Nephron progenitor cell (in vitro differentiated cells): Measurements from ENCODE around the gene NRAP.

Experiments used
- DNase-seq: peaks from one replicate; pipeline ENCODE4 v3.0.0; 2021
- H3K27ac Mint-ChIP-seq: 2 replicates; pipeline ENCODE4 v1.8.0; 2021; ENCODE audit warnings: mild to moderate bottlenecking, moderate library complexity, mixed read lengths
- H3K27me3 Mint-ChIP-seq: 2 replicates; pipeline ENCODE4 v1.8.0; 2021; ENCODE audit warnings: mild to moderate bottlenecking, low read depth, mixed read lengths; ENCODE audit not compliant: poor library complexity
- H3K36me3 Mint-ChIP-seq: 2 replicates; pipeline ENCODE4 v1.8.0; 2021; ENCODE audit warnings: low read depth, mixed read lengths
- H3K4me1 Mint-ChIP-seq: 2 replicates; pipeline ENCODE4 v1.8.0; 2021; ENCODE audit warnings: mixed read lengths
- H3K4me3 Mint-ChIP-seq: 2 replicates; pipeline ENCODE4 v1.8.0; 2021; ENCODE audit warnings: mild to moderate bottlenecking, moderate library complexity, mixed read lengths
- H3K9me3 Mint-ChIP-seq: 2 replicates; pipeline ENCODE4 v1.8.0; 2021; ENCODE audit warnings: mild to moderate bottlenecking, moderate library complexity, mixed read lengths
- TF ChIP-seq, protein P1 (sequence below): fragments of 200-600 bp; sonication (generic); IDR thresholded peaks from 2 replicates; pipeline ENCODE4 v1.5.0; 2021; ENCODE audit warnings: antibody characterized with exemption

NRAP gene

DNA sequence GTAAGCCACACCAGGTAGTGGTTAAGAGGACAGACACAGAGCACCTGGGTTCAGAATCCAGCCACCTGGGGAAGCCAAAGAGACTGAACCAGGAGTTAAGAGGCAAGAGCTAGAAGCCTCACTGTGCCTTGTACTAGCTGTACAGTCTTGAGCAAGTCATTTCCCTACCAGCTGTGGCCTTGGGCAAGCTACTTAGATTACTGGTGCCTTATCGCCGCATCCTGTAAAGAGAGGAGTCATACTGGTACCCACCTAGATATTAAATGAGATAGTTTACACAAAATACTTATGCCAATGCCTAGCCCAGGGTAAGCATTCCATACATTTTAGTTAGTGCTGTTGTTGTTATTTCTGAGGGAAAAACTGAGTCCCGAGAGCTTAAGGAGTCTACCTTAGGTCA lies 63.3 kb downstream of the NRAP start:
- Mint-ChIP-seq H3K4me1 (peaks cover 8% of the 10 kb centered on the region), H3K36me3 (no peaks in the 10 kb centered on the region), H3K4me3 (no peak overlapping the region), H3K27ac (no peak overlapping the region), H3K27me3 (peaks cover 23% of the 10 kb centered on the region), H3K9me3 (no peaks in the 10 kb centered on the region)
- no peak for DNase-seq
- TF ChIP-seq, protein P1, sequence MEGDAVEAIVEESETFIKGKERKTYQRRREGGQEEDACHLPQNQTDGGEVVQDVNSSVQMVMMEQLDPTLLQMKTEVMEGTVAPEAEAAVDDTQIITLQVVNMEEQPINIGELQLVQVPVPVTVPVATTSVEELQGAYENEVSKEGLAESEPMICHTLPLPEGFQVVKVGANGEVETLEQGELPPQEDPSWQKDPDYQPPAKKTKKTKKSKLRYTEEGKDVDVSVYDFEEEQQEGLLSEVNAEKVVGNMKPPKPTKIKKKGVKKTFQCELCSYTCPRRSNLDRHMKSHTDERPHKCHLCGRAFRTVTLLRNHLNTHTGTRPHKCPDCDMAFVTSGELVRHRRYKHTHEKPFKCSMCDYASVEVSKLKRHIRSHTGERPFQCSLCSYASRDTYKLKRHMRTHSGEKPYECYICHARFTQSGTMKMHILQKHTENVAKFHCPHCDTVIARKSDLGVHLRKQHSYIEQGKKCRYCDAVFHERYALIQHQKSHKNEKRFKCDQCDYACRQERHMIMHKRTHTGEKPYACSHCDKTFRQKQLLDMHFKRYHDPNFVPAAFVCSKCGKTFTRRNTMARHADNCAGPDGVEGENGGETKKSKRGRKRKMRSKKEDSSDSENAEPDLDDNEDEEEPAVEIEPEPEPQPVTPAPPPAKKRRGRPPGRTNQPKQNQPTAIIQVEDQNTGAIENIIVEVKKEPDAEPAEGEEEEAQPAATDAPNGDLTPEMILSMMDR: no peak

DNA sequence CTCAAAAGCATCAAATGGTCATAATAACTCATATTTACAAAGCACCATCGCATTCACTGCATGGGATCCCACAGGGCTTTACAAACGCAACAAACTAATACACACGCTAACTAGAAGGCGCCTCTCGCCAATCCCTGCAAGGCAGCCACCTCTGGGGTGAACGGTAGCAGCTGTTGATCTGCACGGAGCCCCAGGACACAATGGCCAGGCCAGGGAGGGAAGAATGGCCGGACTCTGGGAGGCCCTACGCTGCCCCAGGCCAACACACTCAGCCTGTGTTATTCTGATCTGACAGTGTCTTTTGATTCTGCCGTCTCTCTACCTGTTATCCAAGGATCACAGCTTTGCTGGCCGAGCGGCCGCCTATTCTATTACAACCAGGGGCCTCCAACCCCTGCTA lies 69.2 kb downstream of the NRAP start:
- H3K36me3 Mint-ChIP-seq: no peaks in the 10 kb centered on the region
- no peak overlapping the region for H3K27ac Mint-ChIP-seq
- H3K27me3 Mint-ChIP-seq: peaks cover 46% of the 10 kb centered on the region
- TF ChIP-seq, protein P1: no peak
- H3K4me1 Mint-ChIP-seq: peaks cover 3% of the 10 kb centered on the region
- no peaks in the 10 kb centered on the region for H3K9me3 Mint-ChIP-seq
- DNase-seq: no peak
- no peak overlapping the region for H3K4me3 Mint-ChIP-seq

DNA sequence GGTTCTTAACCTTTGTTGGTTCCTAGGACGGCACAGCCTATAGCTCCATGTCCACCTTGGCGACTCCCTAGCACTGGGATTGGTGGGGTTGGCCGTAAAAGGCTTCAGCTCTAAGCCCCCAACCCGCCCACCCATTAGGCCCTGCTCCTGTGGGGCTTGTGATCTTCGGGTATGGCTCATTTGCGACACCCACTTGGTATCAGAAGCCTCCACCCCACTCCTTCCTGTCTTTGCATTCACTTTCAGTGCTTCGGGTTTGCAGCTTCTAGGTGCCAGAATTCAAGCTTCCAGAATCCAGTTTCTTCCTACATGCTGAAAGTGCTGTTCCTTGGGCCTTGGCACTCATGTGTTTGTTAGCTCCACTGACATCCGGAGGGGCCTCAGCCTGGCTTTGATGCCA lies 71.5 kb downstream of the NRAP start:
- H3K36me3 Mint-ChIP-seq: no peaks in the 10 kb centered on the region
- H3K27me3 Mint-ChIP-seq: peaks cover 30% of the 10 kb centered on the region
- H3K27ac Mint-ChIP-seq: no peak overlapping the region
- no peaks in the 10 kb centered on the region for H3K9me3 Mint-ChIP-seq
- no peak overlapping the region for H3K4me3 Mint-ChIP-seq
- TF ChIP-seq, protein P1: no peak
- no peak for DNase-seq
- peaks cover 16% of the 10 kb centered on the region for H3K4me1 Mint-ChIP-seq

DNA sequence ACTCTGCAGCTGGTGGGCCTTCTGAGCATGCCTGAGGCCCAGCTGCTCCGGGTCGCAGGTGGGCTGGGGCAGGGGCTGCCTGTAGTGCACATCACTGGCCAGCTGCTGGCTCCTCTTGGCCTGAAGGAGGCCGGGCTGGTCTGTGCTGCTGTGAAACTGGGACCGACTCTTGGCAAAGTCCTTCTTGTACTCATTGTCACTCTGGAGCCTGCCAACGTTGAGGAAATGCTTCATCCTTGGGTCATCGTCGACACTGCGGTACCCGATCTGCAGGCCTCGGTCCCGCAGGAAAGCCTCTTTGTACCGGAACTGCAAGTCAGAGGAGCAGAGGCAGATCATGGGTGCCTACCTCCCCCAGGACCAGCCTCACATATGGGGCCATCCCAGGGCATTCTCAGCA lies 73.3 kb downstream of the NRAP start:
- TF ChIP-seq, protein P1: no peak
- no peak overlapping the region for H3K4me3 Mint-ChIP-seq

DNA sequence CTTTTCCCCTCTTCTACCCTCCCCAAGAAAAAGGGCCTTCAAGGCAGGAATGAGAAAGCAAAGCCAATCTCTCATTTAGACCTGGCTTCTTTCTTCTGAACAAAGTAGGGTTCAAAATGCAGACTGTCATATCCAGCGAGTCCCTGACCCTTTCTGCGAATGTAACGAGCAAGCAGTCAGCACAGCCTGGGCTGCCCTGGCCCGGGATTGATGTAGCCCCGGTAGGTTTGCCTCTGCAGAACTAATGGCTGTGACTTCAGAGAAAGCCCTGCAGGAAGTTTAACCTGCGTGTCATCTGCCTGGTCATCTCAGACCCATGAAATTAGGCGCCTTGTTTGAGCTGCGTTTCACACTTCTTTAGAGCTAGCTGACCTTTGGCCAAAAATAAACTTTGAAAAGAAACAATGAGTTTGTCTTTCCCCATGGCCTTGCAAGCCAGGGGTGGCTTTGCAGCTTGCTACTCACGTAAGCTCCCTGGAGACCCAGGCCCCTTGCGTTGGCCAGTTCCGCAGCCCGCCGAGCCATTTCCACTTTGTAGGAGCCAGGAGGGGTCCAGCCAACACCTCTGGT lies 74.6 kb downstream of the NRAP start:
- no peaks in the 10 kb centered on the region for H3K9me3 Mint-ChIP-seq
- H3K27me3 Mint-ChIP-seq: peaks cover 16% of the 10 kb centered on the region
- no peak overlapping the region for H3K27ac Mint-ChIP-seq
- no peaks in the 10 kb centered on the region for H3K36me3 Mint-ChIP-seq
- peak; percentile 14 for DNase-seq
- no peak overlapping the region for H3K4me3 Mint-ChIP-seq
- H3K4me1 Mint-ChIP-seq: peaks cover 16% of the 10 kb centered on the region
- TF ChIP-seq, protein P1: no peak

More for the DNA sequence above, 73.3 kb downstream of the NRAP start:
- Mint-ChIP-seq H3K27ac (no peak overlapping the region), H3K4me1 (peaks cover 16% of the 10 kb centered on the region), H3K36me3 (no peaks in the 10 kb centered on the region), H3K9me3 (no peaks in the 10 kb centered on the region), H3K27me3 (peaks cover 29% of the 10 kb centered on the region)
- no peak for DNase-seq

DNA sequence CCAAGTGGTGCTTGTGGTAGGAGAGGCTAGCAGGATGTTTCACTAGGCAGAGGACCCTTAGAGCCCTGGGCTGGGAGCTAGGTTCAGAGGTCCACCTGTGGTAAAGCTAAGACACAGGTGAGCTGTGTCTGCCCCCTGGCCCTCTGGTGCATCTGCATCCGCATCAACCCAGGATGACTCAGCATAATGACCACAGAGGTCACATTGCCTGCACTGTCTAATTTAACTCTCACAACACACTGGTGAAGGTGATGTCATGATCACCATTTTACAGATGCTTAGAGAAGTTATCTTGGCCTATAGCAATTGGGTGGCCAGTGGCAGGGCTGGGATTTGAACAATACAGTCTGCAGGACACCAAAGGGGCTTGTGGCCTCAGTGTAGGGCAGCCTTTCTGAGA lies 77.9 kb downstream of the NRAP start:
- TF ChIP-seq, protein P1: no peak
- Mint-ChIP-seq H3K27ac (no peak overlapping the region), H3K36me3 (no peaks in the 10 kb centered on the region), H3K9me3 (no peaks in the 10 kb centered on the region), H3K4me1 (peaks cover 16% of the 10 kb centered on the region), H3K4me3 (no peak overlapping the region), H3K27me3 (peaks cover 23% of the 10 kb centered on the region)
- no peak for DNase-seq
